Ecto neural progenitor cell (in vitro differentiated cells): ENCODE measurements around the gene TMEM45A.
"Not testable (repeated sequence)": the region's sequence is repeated elsewhere in the genome, so short reads cannot be mapped to it uniquely, and the experiment has no call there.

ENCODE experiments used
- DNase-seq: peaks from one replicate; pipeline ENCODE4 v3.0.0-alpha.2; 2018; ENCODE audit warnings: low spot score

Gene TMEM45A

DNA sequence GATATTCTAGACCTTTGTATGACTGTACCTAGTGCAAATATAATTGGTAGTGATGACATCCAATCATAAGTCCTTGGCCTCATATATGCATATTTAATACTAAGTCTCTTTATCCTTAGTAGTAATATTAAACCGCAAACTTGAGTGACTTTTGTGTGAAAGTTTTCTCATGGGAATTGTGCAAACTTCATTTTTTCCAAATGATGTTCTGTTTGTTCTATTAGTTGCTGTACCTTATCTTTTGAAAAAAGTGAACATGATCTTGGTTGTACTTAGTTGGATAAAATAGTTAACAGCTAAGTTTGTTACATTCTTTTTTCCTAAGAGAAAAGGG lies 43.2 kb downstream of the TMEM45A start:
- DNase-seq = no peak

DNA sequence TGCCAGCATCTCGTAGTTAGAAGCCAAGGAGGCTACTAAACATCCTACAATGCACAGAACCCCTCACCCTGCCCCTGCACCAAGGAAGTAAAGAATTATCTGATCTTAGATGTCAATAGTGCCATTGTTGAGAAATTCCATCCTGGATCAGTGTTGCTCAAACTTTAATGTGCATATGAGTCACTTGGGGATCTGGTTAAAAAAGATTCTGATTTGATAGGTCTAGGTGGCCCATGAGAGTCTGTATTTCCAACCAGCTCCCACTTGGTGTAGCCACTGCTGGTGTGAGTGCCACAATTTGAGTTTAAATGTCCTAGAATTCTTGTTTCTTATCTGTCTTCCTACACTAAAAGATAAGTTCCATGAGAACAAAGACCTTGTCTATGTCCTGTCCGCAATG lies 43.7 kb downstream of the TMEM45A start:
- no peak for DNase-seq

DNA sequence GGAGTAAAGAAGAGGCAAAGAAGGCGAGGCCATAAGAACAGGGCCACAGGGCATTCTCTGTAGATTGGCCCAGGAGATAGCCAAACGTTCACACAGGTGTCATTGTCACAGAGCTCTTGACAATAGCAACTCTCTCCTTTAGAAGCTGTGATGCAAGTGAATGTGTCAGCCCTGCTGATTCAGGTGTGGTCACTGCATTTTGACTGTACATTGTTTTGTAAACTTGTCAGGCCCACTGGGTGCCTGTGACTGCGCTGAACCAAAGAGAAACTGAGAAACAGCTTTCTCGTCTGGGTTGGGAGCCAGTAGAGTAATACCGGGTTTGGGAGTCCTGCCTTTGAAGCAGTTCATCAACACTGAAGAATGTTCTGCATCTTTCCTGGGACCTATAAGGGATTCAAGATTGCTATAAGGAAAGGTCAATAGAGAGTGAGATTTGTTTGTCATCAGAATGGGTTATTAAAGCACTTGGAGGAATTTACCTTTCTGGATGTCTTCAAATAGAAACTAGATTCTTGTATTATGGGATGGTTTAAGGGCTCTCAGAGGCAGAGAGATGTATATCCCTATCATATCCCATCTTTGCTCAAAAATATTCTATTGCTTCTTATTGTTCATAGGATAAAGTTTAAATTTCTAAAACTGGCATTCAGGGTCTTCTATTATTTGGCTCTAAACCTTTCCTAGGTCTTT lies 45.4 kb downstream of the TMEM45A start:
- DNase-seq = no peak

DNA sequence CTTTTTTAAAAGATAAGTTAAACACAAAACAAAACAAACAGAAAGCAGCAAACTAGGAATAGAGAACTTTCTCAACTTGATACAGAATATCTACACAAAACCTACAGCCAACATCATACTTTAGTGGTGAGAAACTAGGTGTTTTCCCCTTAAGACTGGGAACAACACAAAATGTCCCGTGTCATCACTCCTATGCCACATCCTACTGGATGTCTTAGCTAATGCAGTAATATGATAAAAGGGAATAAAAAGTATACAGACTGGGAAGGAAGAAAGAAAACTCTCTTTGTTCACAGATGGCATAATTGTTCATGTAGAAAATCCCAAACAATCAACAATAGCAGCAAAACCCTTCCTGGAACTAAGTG lies 45.9 kb downstream of the TMEM45A start:
- no peak for DNase-seq

DNA sequence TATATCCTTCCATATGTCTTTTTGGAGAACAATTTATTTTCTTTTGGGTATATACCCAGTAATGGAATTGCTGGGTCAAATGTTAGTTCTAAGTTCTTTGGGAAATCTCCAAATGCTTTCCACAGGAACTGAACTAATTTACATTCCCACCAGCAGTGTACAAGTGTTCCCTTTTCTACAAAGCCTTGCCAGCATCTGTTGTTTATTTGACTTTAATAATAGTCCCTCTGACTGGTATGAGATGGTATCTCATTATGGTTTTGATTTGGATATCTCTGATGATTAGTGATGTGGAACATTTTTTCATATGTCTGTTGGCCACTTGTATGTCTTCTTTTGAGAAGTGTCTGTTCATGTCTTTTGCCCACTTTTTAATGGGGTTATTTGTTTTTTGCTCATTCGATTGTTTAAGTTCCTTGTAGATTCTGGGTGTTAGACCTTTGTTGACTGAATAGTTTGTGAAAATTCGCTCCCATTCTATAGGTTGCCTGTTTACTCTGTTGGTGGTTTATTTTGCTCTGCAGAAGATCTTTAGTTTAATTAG lies 48.4 kb downstream of the TMEM45A start:
- DNase-seq = no peak

DNA sequence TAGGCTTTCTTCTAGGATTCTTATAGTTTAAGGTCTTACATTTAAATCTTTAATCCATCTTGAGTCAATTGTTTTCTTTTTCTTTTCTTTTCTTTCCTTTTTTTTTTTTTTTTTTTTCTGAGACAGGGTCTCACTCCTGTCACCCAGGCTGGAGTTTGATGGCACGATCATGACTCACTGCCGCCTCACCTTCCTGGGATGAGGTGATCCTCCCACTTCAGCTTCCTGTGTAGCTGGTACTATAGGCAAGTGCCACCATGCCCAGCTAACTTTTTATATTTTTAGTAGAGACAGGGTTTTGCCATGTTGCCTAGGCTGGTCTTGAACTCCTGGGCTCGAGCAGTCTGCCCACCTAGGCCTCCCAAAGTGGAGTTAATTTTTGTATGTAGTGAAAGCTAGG lies 49.0 kb downstream of the TMEM45A start:
- DNase-seq = not testable (repeated sequence)

DNA sequence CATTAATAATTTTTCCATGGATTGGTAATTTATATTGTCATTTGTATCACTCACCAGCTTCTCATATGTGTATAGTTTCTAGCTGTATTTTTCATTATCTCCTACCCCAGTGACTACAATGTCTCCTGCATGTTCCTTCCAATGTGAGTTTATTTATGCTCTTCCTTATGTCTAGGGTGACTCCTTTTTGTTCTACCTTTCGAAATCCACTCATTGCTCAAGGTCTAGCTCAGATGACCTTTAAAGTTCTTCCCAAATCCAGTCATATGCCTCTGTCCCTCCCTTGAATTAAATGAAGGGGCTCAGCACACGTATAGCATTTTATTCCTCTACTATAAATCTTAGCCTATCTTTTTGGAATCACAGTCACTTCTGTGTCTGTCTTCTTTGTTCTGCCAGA lies 53.0 kb downstream of the TMEM45A start:
- DNase-seq = no peak

DNA sequence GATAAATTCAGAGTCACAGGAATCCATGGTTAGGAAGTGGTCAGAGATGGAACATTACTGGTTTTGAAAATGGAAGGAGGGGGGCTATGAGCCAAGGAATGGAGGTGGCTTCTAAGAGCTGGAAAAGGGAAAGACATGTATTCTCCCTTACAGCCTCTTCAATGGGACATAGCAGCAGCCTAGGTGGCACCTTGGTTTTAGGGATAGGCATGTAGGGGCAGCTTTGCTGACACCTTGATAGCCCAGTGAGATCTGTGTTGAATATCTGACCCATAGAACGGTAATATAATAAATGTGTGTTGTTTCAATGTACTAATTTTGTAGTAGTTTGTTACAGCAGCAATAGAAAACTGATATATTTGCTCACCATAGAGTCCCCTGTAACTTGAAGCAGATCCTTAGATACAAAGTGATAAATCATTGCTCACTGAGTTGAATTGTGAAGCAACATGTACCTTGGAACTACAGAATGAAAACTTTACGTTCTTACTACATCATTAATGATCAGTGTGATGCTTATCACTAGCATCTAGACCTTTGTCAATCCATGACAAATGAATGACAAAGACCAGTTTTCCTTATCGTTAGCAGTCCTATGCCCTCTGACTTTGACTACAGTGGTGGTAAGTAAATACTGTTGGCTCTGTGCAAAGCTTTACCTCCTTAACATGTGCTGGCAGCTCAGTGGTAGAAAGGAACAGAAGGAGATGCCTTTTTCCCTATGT lies 53.8 kb downstream of the TMEM45A start:
- no peak for DNase-seq

DNA sequence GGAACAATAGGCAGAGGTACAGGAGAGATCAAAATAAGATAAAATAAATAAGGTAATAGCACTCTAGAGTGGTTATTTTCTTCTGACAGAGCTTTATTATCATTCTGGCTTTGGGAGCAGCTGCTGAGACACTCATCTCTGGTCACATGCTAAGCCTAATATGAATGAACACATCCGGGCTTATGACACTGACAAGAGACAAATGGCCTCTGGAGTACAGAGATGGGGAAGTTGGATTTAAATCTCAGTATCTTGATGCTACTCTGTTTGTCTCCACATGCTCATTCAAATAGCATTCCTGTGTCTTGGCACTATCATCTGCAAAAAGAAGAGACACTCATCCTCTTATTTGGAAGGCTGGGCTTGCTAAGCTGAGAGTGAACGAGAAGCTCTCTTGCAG lies 55.6 kb downstream of the TMEM45A start:
- DNase-seq = no peak

DNA sequence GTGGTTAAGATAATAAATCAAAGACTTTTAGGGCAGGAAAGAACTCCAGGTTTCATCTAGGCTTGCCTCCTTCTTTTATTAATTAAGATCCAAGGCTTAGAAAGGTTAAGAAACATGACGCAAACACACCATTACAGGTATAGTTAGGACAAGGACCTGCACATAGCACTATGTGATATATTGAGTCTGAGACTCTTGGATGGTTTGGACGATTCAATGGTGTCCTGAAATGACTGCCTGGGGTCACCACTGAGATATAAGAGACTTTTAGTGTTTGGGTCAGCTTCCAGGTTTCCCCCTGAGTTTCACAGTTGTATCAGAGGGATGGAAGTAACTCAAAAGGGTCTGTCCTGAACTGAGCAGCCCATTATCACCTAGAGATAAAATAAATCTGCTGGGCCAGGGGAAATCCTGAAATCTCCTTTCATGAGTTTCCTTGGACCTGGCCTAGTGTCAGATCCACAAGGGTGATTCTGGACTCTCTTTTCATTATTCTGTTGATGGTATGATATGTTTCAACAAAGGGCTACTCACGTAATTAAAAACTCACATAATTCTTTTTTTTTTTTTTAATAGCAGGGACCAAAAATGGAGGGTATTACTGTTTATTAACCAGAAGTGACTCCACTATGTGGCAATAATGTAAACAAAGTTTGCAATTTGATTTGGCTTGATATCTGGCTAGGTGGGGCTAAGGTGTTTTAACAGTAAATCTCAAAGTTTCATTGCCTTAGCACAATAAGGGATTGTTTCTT lies 61.4 kb downstream of the TMEM45A start:
- DNase-seq = no peak

DNA sequence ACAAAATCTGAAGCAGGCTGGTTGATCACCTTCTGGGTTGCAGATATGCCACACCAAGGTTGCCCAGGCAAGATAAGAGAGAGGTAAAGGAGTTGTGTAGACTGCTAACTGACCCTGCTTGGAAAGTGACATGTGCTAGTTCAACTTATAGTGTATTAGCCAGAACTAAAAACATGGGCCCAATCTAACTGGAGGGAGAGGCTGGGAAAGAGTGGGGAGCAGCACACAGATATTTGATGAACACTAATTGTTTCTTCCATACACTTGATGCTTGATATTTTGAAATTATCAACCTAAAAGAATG lies 61.9 kb downstream of the TMEM45A start:
- no peak for DNase-seq

DNA sequence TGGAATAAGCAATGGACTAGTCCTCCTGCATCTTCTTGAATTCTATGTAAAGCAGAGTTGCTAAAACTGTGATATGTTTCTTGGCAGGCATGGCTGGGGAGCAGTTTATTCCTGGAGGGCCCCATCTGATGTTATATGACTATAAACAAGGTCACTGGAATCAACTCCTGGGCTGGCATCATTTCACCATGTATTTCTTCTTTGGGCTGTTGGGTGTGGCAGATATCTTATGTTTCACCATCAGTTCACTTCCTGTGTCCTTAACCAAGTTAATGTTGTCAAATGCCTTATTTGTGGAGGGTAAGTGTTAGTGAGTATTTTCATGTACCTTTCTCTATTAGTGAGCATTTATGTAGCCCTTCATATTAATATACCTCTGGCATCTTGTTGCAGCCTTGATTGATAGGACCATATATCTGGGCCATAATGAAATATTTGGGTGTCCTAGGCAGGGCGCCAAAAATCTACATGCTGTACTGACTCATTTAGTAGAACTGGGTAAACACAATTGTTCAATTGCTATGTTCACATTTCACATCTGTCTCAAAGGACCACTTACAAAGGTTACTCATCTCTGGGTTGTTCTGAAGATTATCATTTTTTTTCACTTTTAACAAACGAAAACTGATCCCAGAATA lies 64.4 kb downstream of the TMEM45A start:
- no peak for DNase-seq

DNA sequence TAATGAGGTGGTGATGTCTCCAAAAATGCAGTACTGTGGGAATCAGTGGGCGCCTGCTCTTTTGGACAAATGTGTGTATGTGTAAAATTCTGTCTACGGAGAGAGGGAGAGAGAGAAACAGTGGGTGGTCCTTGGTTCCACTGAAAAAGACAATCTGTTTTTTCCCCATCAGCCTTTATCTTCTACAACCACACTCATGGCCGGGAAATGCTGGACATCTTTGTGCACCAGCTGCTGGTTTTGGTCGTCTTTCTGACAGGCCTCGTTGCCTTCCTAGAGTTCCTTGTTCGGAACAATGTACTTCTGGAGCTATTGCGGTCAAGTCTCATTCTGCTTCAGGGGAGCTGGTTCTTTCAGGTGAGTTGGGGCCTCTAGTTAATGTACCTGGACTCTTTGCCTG lies 65.8 kb downstream of the TMEM45A start:
- no peak for DNase-seq

DNA sequence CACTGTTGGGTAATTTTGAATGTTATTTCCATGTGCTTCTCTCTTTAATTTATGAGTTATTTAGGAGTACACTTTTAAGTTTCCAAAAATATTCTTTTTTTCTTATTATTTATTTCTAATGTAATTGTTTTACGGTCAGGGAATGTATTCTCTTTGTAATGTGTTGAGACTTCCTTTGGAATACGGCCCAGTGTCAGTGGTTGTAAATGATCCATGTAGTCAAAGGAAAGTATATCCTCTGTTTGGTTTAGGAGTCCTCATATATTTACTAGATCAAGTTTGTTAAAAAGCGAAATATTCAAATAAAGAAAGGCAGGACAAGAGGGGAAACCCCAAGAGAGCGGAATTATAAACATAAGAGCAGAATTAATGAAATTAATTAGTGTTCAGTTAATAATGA lies 68.0 kb downstream of the TMEM45A start:
- no peak for DNase-seq

DNA sequence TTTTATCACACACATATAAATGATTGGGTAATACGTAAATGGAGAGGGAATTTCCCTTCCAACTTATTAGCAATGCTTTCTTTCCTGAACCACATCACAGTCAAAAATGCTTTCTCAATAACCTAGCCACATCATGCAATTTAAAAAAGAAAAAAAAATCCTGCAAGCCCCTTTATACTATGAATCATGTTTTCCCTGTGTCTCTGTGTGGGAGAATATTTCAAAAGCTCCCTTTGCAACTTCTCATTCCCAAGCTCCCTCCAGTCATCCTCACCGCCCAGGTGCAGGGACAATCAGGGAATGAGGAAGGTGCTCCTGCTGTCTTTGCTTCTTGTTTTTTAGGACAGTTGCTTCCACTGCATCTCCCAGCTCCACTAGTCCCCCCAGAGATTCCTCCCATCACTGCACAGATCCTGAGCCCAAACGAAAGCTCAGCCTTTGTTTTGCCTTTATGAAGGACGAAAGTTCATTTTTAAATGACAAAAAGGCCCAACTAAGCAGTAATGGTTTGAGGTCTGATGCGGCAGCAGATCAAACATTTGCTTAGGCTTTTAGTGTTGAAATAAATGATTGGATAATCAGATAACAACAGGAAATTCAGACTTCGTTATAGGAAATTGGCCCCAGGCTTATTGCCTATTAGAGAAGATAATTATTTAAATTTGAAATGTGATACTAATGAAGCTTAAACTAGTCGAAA lies 69.2 kb downstream of the TMEM45A start:
- DNase-seq = no peak

DNA sequence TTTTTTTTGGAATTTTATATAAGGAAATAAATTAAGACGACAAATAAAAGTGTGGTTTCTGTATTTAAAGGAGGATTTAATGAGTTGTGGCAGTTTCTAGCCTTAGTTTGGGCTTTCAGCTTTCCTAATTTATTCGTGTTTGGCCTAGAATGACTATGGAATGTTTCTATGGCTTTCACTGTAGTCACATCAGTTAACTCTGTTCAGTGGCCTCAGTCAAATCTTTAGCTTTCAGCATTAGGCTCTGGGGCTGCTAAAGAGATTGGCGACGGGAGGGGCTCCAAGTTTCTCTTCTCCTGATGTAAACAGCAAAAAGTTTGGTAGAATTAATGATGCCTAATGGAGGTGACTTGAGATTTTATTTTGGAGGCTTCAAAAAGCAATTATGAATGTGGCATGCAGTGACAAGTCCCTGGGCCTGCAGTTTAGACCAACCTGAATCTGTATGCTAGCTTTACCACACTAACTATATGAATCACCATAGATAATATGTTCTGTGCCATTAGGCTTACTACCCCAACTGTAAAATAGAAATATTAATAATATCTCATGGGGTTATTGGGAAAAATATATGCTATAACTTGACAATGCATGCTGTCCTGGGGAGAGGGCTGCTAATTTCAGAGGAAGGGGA lies 69.9 kb downstream of the TMEM45A start:
- DNase-seq = no peak

DNA sequence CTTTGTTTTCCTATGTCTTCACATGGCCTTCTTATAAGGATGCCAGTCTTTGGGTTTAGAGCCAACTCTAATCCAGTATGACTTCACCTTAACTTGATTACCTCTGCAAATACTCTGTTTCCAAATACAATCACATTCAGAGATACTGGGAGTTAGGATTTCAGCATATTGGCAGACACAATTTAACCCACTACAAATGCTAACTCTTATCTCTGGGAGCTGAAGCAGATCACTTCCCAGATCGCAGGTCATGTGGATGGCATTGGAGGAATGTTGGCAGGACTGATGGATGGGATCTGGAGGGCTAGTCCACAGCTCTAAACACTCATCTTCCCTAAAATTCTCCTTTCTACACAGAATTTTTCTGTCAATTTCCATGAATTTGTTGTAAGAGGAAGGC lies 70.8 kb downstream of the TMEM45A start:
- no peak for DNase-seq

DNA sequence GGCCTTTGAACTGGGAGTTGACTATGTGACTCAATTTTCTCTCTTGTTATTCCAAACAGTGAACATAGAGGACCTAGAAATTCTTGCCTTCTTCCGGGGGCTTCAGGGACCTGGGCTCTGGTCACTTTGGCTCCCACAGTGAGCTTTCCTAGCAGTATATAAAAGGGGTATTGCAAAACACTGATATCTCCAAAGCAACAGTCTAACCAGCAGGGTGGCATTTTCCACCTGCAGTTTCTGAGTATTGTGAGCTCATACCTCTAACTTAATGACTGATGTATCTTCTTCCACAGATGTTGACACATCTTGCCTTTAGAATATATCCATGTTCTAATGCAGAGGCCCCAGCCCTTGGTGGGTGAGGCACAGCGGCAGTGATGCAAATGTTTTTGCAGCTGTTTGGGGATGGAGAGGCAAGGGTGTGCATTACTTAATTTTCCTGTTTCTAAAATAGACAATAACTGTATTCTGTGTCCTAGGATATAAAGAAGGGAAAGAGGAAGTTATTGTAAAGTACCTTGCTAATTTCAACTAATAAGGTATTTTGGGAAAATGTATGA lies 71.3 kb downstream of the TMEM45A start:
- DNase-seq = no peak

DNA sequence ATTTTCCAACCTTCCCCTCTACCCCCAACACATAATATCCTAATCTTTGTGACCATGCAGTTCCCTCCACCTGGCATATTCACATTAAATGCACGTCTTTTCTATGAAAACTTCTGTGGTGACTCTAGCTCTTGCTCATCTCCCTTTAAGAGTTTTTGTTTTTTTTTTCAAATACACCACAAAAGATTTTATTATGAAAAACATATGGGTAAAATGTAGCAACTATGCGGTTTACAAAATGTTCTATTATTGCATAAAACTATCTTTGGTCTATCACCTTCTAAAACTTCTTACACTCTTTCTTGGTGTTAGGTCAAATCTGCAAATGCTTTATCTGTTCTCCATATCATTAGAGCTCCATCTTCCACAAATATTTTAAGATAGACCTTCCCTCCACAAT lies 78.4 kb downstream of the TMEM45A start:
- DNase-seq = no peak

DNA sequence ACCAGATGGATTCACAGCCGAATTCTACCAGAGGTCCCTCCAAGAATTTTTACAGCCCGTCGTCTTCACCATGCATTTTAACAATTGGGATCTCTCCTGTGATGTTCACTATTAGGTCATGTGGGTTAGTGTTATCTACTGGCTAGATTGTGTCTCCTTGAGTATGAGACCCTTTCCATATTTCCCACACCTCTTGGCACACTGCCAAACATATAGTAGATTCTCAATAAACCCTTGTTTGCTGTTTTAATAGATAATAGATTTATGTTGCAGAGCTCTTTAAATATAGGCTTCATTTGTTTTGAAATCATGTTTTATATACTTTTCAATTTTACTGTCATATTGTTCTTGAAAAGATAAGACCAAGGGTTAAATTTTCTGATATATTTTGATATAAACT lies 82.1 kb downstream of the TMEM45A start:
- DNase-seq = no peak

DNA sequence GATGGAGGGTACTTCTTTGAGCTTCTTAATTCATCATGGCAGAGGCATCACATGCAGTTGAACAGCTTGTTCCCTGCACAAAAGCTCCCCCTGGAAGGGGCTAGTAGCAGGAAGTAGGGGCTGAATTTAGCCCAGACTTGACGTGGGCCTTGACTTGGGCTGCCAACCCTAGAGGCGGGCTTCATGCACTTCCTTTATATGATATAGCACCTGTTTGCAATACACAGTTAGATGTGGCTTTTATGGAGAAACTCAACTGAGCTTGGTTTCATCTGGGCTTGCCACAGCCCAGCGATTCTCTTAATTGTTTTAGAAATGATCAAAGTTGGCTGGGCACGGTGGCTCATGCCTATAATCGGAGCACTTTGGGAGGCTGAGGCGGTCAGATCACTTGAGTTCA lies 83.3 kb downstream of the TMEM45A start:
- no peak for DNase-seq
